Neural progenitor cell (in vitro differentiated cells): ENCODE results near the gene ASXL3.

Experiments used
- EZH2 ChIP-seq: fragments of 200-600 bp; sonication (generic); IDR thresholded peaks from 2 replicates; pipeline ENCODE4 v1.6.1; 2017; ENCODE audit warnings: antibody characterized with exemption, mild to moderate bottlenecking, moderate library complexity
- TF ChIP-seq, protein P1 (sequence below): fragments of 200-600 bp; sonication (generic); IDR thresholded peaks from 2 replicates; pipeline ENCODE4 v1.5.1; 2017; ENCODE audit warnings: antibody characterized with exemption, mild to moderate bottlenecking

DNA sequence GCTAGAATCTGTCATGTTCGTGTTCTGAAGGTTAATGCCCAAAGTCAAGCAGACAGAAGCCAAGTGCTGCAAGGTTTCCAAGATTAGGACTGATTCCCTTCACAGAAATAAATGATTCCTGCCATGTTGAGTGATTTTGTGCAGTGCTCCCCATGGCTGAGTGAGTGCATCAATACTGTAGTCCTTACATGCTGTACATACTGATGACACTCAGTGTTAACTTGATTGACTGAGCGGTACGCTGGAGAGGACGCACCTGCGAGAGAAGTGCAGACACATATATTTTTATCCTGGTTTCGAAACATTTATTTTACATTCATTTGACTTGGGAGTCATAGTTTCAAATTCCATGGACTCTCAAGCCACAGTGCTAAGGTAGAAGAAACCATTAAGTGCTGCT is 92.0 kb downstream of the ASXL3 start:
- TF ChIP-seq, protein P1, sequence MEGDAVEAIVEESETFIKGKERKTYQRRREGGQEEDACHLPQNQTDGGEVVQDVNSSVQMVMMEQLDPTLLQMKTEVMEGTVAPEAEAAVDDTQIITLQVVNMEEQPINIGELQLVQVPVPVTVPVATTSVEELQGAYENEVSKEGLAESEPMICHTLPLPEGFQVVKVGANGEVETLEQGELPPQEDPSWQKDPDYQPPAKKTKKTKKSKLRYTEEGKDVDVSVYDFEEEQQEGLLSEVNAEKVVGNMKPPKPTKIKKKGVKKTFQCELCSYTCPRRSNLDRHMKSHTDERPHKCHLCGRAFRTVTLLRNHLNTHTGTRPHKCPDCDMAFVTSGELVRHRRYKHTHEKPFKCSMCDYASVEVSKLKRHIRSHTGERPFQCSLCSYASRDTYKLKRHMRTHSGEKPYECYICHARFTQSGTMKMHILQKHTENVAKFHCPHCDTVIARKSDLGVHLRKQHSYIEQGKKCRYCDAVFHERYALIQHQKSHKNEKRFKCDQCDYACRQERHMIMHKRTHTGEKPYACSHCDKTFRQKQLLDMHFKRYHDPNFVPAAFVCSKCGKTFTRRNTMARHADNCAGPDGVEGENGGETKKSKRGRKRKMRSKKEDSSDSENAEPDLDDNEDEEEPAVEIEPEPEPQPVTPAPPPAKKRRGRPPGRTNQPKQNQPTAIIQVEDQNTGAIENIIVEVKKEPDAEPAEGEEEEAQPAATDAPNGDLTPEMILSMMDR = no peak
- TF ChIP-seq EZH2 = no peak
